AG08395 (cell line): Measurements from ENCODE around the gene HADHA.
A peak's percentile ranks its signal among the peaks of the same experiment; 100 is the strongest.

ENCODE experiments used
- DNase-seq: peaks from one replicate; pipeline ENCODE4 v3.0.0; 2012; ENCODE audit warnings: mixed read lengths, low spot score

HADHA gene

DNA sequence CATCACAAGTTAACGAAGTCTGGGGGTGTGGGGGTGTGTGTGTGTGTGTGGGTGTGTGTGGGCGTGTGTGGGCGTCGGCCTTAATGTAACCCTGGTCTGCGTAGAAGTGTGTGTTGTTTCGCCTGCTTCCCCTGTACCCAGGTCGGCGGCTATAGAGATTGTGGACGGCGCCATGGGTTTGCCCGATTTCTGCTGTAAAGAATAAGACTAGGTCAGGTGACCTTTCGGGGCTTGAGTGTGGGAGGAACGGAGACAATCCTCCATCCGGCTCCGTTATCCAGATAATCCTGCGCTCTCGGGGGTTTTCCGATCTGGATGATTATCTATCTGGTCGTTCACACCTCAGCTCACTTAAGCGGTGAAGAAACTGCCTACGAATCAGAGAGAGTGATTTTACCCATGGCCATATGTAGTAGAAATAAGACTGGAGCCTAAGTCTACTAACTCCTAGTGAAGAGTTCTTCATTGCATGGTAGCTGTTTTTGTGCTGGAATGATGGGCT is 850 bp upstream of the HADHA start:
- DNase-seq = peak; percentile 23

DNA sequence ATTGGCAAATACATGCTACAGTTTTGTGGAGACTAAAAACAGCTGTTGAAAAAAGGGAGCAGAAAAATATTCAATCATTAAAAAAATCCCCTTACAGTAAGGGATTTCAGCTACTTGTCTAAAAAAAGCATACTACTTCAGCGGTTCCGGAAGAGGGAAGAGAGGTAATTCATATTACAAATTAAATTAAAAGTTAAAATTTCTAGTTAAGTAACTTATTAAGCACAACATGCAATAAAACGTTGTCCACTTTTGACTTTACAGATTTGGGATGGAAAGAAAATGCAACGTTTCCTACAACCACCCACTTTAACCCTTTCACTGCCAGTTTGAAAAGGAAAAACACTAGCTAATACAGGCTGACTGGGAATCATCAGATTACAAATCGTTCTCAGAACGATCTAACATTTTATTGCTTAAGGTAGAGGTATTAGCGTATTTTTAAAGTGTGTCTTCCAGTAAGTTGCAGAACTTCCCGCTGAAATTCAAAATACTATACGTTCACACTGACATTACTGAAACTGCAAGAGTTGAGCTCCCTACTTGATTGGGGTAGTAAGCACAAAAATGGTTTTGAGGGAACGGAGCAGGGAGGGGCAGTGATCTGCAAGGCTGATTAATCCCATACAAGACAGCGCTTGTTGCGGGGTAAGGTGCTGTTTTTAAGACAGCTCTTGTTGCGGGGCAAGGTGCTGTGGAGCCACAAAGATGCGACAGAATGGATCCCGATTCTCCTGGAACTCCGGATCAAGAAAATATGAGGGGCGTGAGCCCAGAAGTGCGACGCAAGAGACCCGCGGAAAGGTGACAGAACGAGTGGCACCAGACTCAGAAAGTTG is 743 bp downstream of the HADHA start:
- DNase-seq = no peak

DNA sequence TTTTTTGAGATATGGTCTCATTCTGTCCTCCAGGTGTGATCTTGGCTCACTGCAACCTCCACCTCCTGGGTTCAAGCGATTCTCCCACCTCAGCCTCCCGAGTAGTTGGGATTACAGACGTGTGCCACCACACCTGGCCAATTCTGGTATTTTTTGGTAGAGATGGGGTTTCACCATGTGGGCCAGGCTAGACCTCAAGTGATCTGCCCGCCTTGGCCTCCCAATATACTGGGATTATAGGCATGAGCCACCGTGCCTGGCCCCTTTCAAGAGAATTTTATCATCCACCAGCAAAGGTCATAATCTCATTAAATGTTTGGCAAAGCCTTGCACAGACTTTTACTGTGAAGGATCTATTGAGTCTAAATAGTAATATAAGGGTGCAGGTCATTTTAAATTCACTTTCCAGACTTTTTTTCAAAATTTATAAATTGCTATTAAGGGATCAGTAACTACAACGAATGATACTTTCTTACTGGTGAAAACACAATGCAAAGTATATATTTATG is 2.5 kb downstream of the HADHA start:
- no peak for DNase-seq

DNA sequence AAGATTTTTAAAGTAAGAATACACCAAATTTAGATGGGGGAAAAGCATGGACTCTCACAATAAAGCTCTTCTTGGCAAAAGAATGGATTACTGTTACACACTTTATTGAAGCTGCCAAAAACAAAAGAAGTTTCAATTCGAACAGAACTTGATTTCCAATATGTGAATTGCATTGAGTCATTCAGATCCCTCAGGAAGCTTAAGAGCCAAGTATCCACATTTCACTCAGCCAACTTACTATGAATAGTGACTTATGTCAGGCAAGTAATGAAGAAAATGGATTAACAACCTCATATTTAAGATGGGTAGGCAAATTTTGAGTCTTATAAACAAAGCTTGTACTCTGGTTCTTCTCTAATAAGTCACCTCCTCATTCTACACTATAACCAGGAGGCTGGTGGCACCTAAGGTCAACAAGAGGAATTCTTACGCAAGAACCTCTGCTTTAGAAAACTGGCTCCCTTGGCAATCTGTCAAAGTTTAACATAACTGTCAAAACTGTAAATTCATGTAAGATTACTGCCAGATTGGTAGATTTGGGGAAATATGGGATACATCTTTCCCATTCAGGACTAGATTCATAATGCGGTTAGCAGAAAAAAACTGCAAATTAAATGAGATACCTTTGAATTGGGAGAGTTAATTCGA is 6.0 kb downstream of the HADHA start:
- no peak for DNase-seq

DNA sequence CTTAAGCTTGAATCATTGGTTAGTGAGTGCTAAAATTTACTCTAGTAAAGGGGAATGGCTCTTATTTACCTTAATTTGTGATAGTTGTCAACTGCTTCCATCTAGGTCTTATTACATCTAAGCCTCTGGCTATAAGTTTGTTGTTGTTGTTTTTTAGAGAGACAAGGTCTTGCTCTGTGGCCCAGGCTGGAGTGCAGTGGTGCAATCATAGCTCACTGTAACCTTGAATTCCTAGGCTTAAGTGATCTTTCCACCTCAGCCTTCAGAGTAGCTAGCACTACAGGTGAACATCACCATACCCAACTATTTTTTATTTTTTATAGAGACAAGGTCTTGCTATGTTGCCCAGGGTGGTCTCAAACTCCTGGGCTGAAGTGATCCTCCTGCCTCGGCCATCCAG is 6.6 kb downstream of the HADHA start:
- no peak for DNase-seq

DNA sequence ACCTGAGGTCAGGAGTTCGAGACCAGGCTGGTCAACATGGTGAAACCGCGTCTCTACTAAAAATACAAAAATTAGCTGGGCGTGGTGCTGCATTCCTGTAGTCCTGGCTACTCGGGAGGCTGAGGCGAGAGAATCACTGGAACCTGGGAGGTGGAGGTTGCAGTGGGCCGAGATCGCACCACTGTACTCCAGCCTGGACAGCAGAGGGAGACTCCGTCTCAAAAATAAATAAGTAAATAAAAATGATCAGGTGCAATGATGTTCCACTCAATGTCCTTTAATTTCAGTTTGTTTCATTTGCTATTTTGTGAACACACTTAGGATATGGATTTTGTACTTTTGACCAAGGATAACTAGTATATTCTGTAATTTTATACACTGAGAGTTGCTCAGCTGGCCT is 9.3 kb downstream of the HADHA start:
- DNase-seq = no peak

DNA sequence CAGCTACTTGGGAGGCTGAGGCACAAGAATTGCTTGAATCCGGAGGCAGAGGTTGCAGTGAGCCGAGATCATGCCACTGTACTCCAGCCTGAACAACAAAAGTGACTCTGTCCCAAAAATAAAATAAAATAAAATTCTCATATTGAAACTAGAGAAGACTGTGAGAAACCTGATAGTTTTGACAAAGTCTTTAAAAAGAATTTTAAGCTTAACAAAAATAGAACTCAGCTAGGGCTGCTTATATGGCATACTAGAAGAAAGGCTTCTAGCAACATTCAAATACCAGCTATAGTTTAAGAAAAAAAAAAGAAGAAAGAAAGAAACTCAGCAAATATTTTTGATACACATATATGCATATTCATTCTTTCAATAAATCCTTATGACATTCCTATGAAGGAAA is 13.6 kb downstream of the HADHA start:
- DNase-seq = no peak

DNA sequence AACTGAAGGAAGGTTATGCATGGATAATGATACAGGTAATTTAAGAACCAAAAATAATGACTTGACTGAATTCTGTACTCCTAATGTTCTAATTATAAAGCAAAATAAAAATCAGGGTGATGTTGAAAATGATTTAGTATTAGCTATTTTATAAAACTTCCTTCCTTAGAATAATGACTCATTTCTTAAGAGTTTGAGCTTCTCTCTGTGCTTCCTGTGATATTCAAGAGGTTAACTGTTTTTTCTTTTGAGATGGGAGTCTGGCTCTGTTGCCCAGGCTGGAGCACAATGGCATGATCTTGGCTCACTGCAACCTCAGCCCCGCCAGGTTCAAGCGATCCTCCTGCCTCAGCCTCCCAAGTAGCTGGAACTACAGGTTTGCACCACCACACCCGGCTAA is 14.8 kb downstream of the HADHA start:
- DNase-seq = no peak

DNA sequence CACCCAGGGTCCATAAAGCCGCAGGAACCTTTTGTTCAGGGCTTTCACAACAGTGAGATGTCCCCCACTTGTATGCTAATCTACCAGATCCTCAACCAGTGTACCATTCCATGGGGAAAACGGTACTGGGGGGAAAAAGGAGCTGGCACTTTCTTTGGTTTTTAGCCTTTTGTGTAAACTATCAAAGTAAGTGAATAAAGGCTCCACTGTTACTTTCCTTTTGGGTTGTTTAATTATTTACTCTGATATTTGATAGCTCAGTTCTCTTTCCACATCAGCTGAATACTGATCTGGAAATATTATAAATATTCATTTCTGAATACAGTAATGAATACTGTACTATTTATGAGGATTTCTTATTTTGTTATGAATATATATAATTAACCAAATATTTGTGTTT is 20.3 kb downstream of the HADHA start:
- DNase-seq = no peak

DNA sequence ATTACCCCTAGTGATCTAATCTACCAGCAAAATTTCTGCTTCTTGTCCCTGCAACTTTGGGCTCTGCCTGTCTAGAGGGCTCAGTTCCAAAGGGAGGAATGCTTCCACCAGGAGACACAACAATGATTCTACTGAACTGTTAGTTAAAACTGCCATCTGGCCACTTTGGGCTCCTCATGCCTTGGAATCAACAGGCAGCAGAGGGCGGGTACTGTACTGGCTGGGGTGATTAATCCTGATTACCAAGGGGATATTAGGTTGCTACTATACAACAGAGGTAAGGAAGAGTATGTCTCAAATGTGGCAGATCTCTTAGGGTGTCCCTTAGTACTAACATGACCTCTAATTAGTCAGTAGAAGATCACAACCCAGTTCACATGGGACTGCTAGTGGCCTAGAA is 21.4 kb downstream of the HADHA start:
- DNase-seq = no peak

DNA sequence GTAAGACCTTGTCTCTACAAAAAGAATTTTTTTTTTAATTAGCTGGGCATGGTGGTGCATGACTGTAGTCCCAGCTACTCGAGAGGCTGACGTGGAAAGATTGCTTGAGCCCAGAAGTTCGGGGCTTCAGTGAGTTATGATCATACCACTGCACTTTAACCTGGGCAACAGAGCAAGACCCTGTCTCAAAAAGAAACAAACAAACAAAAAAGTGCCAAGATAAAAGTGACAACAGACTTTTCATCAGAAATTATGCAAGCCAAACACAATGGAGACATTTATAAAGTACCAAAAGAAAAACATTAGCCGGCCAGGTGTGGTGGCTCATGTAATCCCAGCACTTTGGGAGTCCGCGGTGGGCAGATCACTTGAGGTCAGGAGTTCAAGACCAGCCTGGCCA is 26.7 kb downstream of the HADHA start:
- DNase-seq = no peak

DNA sequence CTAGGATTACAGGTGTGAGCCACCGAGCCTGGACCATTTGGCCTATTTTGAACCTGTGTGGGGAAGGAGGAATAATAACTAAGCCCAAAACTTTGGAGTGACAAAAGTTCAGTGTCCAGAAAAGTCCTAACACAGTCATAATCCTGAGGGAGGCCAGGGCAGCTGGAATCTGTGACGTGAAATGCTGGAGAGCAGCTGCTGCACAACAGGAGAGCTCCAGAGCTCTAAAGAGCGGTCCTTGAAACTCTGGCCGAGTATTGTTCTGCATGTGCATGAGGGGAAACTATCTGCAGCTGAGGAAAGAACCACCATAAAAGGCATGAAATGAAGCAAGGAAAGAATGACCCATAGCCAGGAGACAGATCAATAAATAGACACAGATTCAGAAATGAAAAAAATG is 27.8 kb downstream of the HADHA start:
- no peak for DNase-seq

DNA sequence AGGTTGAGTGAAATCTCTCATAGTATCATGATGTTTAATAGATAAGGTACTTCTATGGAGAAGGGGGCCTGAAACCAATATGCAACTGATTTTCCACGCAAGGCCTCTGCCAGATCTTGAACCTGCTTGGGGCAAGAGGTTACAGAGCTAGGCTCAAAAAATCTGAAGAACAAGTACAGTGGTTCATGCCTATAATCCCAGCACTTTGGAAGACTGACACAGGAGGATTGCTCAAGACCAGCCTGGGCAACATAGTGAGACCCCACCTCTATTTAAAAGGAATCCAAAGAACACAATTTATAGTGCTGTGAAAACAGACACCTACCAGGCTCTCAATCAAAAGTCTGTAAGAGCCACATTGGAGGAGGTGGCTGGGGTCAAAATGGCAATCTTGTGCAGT is 28.6 kb downstream of the HADHA start:
- no peak for DNase-seq

DNA sequence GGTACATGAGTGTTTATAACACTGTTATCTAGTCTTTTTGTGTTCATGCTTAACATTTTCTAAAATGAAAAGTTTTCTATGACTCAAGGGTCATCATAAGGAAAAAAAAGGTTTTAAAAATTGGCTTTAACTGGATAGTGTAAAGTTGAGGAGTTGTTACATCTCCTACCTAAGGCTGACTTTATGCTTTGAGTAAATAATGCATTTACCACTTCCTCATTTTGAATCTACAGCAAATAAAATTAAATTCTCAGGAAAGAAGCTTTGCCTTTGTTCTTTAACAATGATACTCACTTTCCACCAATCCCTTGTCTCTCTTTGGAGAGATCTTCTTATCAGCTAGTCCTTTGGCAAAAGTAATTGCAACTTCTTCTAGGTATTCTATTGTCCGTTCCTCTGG is 29.7 kb downstream of the HADHA start:
- DNase-seq = no peak

DNA sequence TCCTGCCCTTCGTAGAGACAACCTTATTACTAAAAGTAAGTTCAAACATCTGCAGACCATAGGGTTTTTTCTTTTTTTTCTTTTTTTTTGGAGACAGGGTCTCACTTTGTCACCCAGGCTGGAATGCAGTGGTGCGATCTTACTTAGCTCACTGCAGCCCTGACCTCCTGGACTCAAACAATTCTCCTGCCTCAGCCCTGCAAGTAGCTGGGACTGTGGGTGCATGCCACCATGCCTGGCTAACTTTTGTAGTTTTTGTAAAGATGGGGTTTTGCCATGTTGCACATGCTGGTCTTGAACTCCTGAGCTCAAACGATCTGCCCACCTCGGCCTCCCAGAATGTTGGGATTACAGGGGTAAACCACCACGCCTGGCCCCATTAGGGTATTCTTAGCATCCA is 32.4 kb downstream of the HADHA start:
- no peak for DNase-seq

DNA sequence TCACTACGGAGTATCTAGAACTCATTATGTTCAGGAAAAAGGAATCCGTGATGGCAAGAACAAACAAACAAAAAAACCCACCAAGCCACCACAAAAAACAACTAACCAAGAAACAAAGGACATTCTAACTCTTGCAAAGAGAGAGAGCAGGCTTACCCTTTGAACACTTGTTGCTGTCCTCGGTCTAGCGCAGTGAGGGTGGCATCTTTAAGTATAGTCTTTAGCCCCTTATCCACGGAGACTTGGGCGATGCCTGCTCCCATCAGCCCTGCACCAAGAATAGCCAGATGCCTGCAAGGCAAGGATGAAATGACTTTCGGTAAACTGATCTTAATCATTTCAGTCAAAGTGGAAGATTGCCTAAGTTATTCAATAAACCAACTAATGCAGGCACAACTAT is 40.5 kb downstream of the HADHA start:
- no peak for DNase-seq

DNA sequence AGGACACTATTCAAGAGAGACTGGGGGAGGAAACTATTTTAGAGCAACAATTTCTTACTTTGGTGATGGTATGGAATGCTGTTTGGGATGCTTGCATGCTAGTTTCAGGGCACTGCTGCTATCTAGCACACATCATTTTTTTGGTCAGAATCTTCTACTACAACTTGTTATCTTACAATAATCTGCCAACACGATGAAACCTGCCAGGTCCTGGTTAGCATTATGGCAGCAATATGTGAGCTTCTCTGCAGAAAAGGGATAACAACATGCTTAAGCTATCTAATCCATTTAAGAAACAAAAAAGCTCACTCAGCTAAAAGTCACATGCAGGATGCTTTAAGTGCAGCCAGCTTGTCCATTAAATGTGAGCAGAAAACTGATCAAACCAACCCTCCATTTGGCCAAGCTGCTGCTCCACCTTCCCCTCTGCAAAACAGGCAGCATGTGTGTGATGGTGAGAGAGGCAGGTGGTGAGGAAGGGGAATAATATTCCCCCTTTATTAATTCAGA is 41.4 kb downstream of the HADHA start:
- no peak for DNase-seq

DNA sequence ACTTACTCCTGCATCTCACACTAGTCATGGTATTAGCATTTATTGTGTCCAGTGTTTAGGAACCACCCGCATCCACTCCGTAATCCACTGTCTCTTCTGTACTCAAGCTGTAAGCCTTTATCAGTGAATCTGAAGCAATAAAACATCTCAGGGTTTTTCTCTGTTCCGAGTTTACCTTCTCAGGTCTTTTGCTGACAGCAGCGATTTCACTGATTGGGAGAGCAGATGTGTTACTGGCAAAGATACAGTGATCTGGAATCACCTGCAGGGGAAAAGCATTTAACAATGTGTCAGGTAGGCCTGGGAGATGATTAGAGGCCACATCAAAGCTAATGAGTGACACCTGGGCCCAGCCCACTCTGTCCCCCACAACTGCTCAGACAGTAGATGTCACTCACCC is 46.9 kb downstream of the HADHA start:
- DNase-seq = no peak

DNA sequence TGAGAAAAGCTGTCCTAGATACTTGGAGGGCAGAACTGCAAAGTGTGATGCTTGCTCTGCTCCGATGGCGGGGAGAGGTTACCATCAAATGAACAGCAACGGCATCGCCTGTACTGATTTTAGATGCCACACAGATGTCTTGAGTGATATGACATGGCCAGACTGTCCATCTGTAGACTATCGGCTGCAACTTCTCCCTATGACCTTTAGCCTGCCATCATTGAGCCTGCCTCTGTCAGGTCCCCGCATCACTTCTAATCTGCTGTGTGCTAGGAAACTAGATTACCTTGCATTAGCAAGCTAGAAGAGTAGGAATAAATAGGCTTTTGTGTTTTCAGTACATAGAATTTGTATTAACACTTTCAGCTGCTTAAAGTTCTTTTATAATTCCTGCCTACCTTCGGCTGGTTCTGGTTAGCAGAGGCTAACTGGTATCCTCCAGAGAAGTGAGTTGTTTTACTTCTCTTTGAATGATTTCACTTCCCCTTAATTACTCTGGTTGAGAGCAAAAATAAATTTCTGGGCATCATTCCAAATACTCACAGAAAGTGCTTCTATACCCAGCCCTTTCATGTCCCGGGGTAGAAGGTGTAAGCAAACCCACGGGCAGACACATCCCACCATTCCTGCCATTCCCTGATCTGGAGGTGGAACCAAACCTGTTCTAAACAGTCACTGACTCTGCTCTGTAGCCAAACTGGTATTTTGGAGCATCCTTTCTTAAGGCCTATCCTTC is 47.6 kb downstream of the HADHA start:
- DNase-seq = no peak

DNA sequence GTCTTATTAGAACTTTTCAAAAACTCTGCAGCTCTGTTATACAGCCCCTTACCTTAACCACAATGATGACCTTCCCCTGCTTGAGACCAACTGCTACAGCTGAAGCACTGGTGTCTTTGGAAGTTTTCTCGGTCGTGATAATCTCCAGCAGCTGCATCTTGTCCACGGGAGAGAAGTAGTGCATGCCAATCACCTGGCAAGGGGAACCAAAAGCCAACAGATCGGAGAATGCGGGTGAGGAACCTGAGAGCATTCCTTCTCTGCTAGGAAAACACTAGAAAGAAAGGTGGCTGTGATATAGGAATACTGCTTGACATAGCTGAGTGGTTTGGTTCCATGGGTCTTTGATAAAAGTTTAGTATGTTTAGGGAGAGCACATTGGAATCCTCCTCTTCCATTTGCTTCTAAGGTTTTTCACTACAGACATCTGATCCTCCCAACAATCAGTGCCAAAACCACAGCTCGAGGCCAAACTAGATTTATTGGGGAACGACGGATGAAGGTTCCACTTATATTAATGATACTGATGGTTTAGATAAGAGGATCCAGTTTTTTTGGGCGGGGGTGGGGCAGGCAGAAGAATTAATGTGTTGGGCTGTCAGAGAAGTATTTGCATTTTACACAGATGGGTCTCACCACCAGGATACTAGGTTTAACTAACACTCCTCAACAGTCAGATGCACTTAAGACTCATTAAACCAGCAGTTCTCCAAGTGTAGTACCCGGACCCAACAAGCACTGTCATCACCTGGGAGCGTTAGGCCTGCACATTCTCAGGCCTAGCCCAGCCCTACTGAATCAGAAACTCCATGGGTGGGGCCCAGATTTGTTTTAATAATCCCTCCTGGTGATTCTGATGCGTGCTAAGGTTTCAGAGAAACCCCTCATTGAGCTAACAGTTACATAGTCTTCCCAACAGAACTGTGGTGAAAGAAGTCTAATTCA is 49.1 kb downstream of the HADHA start:
- DNase-seq = no peak

DNA sequence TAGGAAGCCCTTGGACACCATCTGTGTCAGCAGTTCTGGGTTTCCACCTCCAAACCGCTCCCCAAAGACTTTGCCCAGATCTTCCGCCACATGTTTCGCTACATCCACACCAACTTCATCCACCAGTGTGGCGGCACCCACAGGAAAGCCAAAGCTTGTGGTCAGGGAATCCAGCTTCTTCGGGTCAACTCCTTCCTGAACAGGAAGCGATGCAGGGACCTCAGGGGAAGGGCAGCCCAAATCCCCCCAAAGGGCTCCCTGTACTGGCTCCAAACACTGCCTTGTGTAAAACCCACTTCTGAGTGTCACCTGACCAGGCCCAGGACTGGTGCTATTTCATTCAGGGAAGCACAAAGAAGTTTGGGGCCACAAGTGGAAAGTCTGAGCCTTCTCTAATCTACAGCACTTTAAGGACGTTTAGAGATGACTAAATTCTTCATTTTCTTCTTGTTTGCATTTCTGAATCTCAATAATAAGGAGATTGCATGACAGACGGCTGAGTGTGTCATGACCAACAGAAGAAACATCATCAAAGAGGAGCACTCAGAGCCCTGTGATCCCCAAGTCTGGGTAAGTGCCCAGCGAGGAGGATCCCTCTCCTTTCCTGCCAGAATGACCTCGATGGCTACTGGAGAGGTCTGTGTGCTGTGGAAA is 50.7 kb downstream of the HADHA start:
- DNase-seq = peak; percentile 29
